ENCODE measurements around the gene AXIN1.

DNA sequence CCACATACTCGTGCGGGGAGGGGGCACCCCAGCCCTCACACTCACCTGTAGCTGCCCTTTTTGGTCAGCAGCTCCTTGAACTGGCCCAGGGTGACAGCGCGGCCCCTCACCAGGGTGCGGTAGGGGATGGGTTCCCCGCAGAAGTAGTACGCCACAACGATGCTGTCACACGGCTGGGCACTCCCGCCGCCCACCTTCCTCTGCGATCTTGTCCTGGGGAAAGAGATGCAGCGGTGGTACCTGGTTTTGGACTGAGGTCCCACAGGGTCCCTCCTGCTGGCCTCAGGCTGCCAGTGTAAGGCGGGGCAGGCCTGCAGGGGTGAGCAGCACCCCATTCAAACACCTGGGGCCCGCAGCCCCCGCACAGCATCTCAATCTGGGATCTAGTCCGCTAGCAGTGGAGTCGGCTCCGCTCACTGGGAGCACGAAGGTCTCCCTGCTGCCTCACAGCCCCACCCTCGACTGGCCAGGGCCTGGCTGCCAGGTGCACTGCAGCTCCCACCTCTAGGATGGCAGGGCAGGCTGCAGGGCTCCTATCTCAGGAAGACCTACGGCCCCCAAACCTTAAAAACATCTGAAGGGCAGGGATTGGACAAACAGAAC is 63.0 kb downstream of the AXIN1 start:
- TF ChIP-seq, protein P1, sequence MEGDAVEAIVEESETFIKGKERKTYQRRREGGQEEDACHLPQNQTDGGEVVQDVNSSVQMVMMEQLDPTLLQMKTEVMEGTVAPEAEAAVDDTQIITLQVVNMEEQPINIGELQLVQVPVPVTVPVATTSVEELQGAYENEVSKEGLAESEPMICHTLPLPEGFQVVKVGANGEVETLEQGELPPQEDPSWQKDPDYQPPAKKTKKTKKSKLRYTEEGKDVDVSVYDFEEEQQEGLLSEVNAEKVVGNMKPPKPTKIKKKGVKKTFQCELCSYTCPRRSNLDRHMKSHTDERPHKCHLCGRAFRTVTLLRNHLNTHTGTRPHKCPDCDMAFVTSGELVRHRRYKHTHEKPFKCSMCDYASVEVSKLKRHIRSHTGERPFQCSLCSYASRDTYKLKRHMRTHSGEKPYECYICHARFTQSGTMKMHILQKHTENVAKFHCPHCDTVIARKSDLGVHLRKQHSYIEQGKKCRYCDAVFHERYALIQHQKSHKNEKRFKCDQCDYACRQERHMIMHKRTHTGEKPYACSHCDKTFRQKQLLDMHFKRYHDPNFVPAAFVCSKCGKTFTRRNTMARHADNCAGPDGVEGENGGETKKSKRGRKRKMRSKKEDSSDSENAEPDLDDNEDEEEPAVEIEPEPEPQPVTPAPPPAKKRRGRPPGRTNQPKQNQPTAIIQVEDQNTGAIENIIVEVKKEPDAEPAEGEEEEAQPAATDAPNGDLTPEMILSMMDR (IDR thresholded peaks at IDR 0.05) = no peak
- TF ChIP-seq POLR2A (IDR thresholded peaks at IDR 0.05) = no peak
- TF ChIP-seq EP300 (IDR thresholded peaks at IDR 0.05) = no peak
